ENCODE data around the gene ATP8A2.
"Not testable (repeated sequence)": the region's sequence is repeated elsewhere in the genome, so short reads cannot be mapped to it uniquely, and the experiment has no call there.

DNA sequence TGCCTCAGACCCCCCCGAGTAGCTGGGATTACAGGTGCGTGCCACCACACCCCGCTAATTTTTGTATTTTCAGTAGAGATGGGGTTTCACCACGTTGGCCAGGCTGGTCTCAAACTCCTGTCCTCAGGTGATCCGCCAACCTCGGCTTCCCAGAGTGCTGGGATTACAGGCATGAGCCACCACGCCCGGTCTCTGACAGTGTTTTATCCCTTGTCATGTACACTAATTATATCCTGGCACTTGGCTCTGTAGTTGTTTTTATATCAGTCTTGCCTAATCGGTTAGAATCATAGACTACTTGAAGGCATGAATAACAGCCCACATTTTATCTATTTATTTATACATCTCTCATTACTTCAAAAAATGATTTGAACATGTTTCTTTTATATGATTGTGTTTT is 455.4 kb downstream of the ATP8A2 start:
- TF ChIP-seq, protein P1, sequence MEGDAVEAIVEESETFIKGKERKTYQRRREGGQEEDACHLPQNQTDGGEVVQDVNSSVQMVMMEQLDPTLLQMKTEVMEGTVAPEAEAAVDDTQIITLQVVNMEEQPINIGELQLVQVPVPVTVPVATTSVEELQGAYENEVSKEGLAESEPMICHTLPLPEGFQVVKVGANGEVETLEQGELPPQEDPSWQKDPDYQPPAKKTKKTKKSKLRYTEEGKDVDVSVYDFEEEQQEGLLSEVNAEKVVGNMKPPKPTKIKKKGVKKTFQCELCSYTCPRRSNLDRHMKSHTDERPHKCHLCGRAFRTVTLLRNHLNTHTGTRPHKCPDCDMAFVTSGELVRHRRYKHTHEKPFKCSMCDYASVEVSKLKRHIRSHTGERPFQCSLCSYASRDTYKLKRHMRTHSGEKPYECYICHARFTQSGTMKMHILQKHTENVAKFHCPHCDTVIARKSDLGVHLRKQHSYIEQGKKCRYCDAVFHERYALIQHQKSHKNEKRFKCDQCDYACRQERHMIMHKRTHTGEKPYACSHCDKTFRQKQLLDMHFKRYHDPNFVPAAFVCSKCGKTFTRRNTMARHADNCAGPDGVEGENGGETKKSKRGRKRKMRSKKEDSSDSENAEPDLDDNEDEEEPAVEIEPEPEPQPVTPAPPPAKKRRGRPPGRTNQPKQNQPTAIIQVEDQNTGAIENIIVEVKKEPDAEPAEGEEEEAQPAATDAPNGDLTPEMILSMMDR (IDR thresholded peaks at IDR 0.05) = not testable (repeated sequence)
- not testable (repeated sequence) for TF ChIP-seq POLR2A (IDR thresholded peaks at IDR 0.05)

Measured in heart left ventricle (tissue), 13 donors.